NCI-H1105 treated with DMSO at 0.1 percent for 48 hours (cell line): ENCODE data around the gene TMEM59L.

Experiments
- DNase-seq: peaks from one replicate; lab custom pipeline; 2025; lab: John Stamatoyannopoulos, UW

The TMEM59L gene

DNA sequence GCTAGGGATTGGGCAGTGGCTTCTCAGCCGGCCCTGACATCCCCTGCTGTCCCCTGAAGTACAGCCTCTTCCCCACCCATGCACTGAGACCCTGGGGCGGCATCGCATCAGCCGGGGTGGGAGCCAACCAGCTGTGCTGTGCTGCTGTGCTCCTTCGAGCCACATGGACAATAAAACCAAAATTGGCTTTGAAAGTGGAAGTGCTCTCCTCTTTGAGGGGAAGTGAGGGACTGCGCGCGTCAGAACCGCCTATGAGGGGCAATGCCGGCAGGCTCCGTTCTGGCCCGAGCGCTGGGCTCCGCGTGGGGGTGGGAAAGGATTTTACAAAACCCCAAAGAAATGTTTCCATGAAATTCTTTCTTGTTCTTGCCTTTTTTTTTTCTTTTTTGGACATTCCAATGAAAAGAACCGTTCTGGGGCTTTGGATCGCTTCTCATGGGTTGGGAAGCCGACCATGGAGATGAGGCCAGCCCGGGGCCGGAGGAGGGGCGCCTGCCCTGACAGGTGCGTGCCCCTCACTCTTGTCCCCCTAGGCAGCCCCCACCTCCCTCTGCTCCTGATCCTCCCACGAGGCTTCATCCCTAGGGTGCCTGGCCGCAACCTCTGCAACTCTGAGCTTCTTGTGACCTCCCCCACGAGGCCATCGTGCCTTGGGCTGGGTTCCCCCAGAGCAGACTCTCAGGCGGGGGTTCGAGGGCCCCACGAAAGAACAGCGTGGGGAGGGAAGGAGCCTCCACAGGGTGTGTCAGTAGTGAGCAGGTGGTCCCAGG, 46.8 kb downstream of the TMEM59L start:
- no peak for DNase-seq

DNA sequence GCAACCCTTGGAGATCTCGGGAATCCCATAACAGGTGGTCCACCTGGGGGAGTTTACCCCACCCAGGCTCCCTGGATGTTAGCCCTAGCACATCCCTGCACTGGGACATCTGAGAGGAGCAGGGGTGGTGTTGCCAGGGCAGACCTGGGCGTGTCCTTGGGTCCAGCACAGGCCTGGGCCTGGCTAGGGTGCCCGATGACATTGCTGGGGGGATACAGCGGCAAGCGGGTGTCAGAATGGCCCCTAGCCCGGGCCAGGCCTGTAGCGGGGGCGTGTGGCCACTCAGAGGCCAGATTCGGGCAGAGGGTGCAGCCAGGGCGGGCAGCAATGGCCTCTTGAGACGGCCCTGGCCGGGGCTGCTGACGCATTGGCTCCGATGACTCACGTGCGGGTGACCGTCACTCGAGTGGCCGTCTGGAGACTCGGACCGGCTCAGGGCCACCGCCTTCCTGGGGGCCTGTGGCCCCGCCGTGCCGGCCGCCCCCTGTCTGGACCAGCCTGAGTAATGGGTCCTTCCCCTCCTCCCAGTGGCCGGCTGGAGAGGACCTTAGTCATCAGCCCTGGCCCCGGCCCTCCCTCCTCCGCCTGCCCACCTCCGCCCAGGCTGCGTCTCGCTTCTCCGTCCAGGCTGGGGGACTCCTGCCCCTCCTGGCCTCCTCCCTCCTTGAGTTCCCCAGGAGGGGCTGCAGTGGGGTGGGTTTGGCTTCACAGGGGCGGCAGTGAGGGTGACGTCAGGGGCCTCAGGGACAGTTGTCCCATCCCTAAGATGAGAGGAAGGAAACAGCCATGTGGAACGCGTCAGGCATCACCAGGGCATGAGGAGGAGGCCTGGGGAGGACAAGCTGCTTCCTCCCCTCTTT, 47.6 kb downstream of the TMEM59L start:
- DNase-seq: no peak

DNA sequence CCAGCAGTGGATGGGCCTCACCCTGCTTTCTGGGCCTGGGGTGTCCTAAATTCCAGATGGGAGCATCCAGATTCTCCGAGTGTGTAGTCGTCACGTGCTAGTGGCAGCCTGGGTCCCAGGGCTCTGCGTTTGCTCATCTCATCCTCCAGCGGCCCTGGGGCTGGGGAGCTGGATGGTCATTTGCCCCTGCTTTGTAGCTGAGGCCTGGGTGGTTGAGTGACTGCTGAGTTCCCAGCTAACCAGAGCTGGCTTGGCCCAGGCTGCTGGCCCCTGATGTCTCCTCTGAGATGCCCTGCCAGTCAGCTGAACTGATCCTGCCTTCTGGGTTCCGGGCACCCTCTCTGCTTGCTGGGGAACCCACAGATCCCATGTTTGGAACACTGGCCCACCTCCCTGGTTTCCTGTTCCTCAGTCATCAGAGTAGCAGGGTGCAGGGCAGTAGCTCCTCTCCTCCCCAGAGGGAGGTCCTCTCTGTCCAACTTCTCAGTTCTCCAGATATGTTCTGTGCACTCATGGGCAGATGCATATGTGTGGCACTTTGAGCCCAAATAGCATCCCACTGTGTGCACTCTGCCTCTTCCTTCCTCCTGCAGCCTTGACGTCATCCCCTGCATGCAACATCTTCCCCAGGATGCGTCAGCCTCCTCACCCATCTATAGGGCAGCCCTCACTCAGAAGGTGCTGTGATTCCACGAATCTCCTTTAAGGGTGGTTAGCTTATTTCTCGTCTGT, 48.4 kb downstream of the TMEM59L start:
- DNase-seq: no peak

DNA sequence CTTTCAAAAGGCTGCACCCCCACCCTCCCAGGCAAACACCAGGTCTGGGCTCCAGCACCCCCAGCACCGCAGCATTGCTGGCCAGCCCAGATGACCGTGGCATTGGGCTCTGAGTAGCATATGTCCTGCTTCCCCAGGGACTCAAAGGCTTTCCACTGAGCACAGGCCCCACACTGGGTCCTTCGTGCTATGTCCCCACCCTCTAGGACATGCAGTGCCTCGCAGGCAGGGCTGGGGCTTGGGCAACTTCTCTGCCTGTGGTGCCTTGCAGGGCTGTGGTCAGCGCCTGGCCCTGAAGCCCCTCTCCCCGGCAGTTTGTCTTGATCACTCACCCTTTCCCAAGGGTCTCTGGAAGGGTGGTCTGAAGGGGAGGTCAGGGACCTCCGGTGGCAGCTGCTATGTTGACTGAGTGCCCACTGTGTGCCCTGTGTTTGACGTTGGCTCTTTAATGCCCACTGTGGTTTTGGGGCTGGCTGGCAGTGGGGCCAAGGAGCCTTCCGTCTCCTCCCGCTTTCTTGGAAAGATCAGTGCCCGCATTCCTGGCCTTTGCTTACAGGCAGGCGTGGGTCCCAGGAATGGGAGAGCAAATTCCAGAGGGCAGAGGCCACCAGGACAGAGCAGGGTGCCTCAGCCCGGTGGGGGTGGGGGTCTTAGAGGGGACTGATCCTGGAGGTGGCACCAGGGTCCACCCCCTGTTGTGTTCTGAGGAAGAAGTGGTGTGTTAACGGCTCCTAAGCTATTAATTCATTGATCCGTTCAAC, 50.5 kb downstream of the TMEM59L start:
- no peak for DNase-seq

DNA sequence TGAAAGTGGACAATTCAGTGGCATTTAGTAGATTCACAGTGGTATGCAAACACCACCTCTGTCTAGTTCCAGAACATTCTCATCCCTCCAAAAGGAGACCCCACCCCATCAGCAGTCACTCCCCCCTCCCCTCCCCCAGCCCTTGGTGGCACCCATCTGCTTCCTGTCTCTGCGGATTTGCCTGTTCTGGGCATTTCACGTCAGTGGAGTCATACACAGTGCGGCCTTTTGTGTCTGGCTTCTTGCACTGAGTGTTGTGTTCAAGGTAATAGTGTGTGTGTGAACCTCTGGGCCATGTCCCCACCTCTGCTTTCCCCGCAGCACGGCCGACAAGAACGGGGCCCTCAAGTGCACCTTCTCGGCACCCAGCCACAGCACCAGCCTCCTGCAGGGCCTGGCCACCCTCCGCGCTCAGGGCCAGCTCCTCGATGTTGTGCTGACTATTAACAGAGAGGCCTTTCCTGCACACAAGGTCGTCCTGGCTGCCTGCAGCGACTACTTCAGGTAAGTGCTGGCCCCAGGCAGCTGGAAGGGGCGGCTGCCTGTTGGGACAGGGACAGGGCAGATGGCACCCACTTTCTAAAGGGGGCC, 51.4 kb downstream of the TMEM59L start:
- no peak for DNase-seq

DNA sequence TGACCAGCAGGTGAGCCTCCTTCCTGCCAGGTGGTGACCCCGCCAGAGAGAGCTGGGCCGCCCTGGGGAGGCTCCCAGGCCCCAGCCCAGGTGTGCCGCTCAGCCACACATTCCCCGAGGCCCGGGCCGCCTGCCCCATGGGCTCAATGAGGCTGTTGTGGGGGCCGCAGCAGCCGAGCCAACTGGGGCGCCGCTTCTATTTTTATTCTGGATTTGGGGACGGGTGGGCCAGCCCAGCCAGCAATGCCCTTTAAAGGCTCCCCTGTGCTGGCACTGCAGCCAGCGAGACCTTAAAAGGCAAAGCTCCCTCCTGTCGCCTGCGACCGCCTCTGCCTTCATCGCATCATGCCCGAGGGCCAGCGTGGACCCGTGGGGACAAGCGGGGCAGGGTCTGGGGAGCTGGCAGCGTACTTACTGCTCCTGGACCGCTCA, 53.1 kb downstream of the TMEM59L start:
- no peak for DNase-seq

DNA sequence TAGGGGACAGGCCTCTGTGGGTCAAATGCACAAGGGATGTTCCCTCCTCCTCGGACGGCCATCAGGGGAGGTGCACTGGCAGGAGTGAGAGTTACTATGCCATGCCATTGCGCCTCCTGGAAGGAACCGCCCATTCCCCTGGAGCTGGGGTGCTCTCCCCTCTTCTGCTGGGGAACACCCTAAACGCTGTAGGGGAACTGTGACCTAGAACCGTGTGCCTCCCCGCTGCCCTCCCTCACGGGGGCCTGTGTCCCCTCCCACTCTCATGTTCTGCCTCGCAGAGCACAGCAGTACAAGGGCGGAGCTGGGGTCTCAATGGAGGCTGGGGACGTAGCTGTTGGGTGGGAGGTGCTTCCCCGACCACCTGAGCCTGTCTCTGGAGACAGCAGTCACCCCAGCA, 53.6 kb downstream of the TMEM59L start:
- DNase-seq: no peak

DNA sequence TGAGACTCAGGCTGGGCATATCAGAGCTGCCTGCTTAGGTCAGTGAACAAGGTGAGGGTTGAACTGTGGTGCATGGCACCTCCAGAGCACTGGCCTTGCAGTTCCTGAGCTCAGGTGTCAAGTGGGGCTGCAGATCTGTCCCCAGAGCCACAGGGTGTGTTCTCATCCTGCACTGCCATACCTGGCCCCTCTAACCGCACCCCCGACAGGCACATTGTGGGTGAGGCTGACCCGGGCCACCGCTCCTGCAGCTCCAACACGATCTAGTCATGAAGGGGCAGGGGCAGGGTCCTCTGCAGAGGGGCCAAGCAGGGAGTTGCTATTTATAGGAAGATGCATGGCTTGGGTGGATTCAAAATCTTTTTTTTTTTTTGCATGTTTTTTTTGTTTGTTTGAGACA, 54.1 kb downstream of the TMEM59L start:
- DNase-seq: no peak

DNA sequence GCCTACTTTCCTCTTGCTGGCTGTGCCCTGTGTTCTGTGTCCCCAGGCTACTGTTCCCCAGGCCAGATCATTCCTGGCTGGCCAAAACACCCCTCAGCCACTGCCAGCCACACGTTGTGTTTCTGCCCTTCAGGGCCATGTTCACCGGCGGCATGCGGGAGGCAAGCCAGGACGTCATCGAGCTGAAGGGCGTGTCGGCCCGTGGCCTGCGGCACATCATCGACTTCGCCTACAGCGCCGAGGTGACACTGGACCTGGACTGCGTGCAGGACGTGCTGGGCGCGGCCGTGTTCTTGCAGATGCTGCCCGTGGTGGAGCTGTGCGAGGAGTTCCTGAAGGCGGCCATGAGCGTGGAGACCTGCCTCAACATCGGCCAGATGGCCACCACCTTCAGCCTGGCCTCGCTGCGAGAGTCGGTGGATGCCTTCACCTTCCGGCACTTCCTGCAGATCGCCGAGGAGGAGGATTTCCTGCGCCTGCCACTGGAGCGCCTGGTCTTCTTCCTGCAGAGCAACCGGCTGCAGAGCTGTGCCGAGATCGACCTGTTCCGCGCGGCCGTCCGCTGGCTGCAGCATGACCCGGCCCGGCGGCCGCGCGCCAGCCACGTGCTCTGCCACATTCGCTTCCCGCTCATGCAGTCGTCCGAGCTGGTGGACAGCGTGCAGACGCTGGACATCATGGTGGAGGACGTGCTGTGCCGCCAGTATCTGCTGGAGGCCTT, 55.0 kb downstream of the TMEM59L start:
- no peak for DNase-seq

DNA sequence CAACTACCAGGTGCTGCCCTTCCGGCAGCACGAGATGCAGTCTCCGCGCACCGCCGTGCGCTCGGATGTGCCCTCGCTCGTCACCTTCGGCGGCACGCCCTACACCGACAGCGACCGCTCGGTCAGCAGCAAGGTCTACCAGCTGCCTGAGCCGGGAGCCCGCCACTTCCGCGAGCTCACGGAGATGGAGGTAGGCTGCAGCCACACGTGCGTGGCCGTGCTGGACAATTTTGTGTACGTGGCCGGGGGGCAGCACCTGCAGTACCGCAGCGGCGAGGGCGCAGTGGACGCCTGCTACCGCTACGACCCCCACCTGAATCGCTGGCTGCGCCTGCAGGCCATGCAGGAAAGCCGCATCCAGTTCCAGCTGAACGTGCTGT, 55.6 kb downstream of the TMEM59L start:
- no peak for DNase-seq

DNA sequence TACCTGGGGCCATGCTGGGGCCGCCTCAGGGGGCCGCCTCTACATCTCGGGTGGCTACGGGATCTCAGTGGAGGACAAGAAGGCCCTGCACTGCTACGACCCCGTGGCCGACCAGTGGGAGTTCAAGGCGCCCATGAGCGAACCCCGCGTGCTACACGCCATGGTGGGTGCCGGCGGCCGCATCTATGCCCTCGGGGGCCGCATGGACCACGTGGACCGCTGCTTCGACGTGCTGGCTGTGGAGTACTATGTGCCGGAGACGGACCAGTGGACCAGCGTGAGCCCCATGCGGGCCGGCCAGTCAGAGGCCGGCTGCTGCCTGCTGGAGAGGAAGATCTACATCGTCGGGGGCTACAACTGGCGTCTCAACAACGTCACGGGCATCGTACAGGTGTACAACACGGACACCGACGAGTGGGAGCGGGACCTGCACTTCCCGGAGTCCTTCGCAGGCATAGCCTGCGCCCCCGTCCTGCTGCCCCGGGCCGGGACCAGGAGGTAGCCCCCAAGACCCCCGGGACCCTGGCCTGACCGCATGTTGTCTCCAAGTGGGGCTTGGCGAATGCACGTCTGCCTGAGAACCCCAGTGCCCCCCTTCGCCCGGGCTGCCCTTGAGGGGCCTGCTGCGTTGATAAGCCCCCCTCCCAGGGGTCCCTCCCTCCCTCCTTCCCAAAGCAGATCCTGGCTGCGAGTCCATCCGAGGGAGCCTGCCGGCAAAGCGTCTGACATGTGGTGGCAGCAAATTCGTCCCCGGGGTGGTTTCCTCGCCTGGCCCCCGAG, 56.3 kb downstream of the TMEM59L start:
- DNase-seq: no peak

DNA sequence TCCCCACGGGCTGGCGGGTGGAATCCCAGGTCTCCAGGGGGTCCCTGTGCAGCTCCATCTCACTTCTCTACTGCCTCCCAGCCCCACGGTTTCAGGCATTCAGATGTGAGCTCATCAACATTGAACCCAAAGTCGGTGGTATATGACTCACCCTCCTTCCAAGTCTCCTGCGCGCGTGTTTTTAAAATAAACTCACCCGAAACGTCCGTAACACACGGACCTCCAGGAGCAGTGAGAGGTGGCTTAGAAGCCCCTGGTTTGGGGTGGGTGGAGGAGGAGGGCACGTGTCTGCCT, 56.8 kb downstream of the TMEM59L start:
- DNase-seq: no peak

DNA sequence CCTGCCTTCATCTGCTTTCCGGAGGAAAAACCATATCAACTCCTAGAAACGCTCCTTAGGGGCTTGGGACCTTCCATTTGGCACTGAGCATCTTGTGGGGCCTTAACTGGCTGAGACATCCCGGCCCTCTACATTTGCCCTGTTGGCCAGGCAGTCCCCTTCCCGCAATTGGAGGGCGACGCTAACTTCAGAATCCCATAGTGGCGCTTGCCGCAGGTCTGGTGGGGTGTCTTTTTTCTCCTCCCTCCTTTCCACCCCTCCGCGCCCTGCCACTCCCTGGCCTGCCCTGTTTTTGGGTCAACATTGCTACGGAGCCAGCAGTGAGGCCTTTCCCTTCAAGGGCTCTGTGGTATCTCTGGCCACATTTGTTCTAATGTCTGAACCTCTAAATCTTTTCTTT, 57.2 kb downstream of the TMEM59L start:
- DNase-seq: no peak

DNA sequence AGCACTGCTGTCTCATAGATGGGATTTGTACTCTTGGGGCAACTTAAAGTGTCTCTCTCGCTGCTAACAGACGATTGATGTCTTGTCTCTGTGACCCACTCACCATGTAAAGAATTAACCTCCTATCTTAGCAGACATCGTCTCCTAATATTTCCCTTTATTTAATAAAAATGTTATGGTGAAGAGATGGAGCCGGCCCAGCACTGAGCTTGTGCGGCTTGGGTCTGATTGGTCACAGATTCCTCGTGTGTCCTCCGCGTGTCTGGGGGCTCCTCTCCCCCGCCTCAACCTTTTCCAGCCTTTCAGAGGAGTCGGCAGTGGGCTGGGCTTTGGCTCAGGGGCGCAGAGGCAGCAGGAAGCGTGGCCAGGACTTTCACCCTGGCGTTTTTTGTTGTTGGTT, 57.6 kb downstream of the TMEM59L start:
- no peak for DNase-seq
